Measurements from ENCODE around the gene RPA3. TPM values are rescaled to one million over a fixed set of nuclear protein-coding genes. Genes with fewer than 3 reads are reported as not detected.

The RPA3 gene
- 40.5 and 56.9 TPM in 2 replicates for total RNA-seq

GRCh38 chr7:7718492-7718891 is at the start of gene RPA3:
Gene RPA3 (minus strand): TSS chr7:7718607. CDS start chr7:7640418, 78,189 bp downstream.

GRCh38 chr7:7640221-7641128 is 77.9 kb downstream of the RPA3 start, which contains the start of gene UMAD1:
Gene UMAD1 (plus strand): TSS chr7:7640752. CDS start chr7:7673372, 32,620 bp downstream.

Other genes starting within 250 kb of the RPA3 start
- not detected in 2 replicates for gene COL28A1, start 182.7 kb downstream of the RPA3 start, total RNA-seq
- 19.5 and 30.1 TPM in 2 replicates for gene MIOS, start 151.7 kb downstream of the RPA3 start, total RNA-seq
- gene UMAD1, start 77.9 kb downstream of the RPA3 start, total RNA-seq, result 5.8 and 8.3 TPM in 2 replicates